NCI-H345 (cell line): ENCODE data around the gene DCPS.
A peak's percentile ranks its signal among the peaks of the same experiment; 100 is the strongest.
"Not testable (repeated sequence)": the region's sequence is repeated elsewhere in the genome, so short reads cannot be mapped to it uniquely, and the experiment has no call there.

ENCODE experiments used
- DNase-seq: peaks from one replicate; lab custom pipeline; 2025; lab: John Stamatoyannopoulos, UW

The DCPS gene, protein sequence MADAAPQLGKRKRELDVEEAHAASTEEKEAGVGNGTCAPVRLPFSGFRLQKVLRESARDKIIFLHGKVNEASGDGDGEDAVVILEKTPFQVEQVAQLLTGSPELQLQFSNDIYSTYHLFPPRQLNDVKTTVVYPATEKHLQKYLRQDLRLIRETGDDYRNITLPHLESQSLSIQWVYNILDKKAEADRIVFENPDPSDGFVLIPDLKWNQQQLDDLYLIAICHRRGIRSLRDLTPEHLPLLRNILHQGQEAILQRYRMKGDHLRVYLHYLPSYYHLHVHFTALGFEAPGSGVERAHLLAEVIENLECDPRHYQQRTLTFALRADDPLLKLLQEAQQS

GRCh38 chr11:126303623-126304456 lies at the start of gene DCPS:
Gene DCPS, plus strand, starts transcription at chr11:126304060. Its CDS starts 21 bp downstream, at chr11:126304081.
- DNase-seq, result peak; percentile 89

DNA sequence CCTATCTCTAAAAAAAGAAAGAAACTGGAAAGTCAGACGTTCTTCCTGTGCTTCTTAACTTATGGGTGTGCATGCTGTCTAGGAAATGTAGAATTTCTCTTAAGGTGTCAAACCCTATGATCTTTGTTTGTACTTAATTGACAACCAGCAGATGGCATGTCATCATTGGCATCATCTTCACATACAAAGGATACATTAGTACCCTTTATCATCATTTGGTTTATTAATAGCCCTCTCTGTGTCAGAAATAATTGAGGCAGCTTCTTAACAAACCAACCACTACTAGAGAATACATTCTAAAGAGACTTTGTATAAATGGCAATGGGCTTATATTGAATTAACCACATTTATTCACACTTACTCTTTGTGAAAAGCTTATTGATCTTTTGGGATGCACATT lies 49.0 kb upstream of the DCPS start:
- no peak for DNase-seq

DNA sequence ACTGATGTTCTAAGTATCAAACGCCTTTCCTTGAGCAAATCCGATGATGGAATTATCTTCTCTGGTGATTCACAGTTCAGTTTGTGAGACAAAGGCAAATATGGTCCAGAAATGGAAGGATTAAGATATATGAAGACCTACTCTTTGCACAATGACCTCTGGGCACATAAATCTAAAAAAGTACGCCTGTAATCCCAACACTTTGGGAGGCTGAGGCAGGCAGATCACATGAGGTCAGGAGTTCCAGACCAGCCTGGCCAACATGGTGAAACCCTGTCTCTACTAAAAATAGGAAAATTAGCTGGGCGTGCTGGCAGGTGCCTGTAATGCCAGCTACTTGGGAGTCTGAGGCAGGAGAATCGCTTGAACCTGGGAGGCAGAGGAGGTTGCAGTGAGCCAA lies 48.4 kb upstream of the DCPS start:
- DNase-seq, result not testable (repeated sequence)

- no peak for DNase-seq
These were observed 47.6 kb upstream of the DCPS start for GRCh38 chr11:126256216-126256615.

DNA sequence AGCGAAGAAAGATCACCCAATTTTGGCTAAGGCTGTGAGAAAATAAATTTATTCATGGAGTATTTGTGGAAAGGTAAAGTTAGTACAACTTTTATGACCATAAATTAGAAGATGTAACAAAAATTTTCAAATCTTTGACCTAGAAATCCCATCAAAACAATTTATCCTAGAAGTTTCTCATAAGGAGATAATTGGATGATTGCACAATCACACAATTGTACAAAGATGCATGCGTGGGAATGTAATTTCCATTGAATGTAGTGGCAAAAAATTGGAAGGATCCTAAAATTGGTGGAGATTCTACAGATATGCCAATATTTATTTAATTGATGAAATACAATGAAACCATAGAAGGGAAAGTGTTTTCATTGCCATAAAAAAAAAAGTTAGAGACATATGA lies 46.7 kb upstream of the DCPS start:
- no peak for DNase-seq

- DNase-seq, result no peak
These were observed 46.1 kb upstream of the DCPS start for GRCh38 chr11:126257764-126258163.

DNA sequence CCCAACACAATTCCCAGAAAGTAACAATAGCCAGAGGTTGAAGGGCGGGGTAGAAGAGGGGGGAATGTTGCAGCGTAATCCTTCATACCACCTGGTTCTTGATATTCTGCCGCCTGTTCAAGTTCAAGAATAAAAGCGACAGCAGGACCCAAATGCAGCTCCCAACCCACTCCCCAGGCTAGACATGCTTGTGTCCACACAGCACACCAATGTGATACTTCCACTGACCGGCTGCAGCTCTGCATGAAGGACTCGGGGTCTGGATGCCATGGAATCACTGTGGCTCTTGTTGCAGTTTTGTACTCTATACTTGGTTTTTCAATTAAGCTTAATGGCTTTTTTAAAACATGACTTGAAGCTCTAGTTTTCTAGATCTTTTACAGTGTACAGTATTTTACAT lies 41.6 kb upstream of the DCPS start:
- DNase-seq, result no peak

DNA sequence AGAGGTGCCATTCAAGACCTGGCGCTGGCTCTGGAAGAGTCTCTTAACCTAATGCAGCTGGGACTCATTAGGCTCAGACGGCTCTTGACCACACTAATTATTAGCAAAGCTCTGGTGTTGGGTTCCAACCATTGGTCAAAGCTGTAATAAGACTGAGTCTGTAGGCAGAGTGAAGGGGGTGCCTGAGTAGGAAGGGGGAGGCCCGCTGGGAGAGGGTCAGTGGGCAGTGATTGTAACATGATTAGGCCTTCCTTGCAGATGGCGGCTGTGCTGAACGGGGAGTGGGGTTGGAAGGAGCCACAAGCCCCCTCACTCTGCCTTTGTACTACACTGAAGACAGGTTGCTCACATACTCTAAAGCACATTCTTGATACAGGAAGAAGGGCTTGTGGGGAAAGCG lies 40.4 kb upstream of the DCPS start:
- DNase-seq, result no peak

- DNase-seq, result no peak
These were observed 38.0 kb upstream of the DCPS start for GRCh38 chr11:126265811-126266210.

DNA sequence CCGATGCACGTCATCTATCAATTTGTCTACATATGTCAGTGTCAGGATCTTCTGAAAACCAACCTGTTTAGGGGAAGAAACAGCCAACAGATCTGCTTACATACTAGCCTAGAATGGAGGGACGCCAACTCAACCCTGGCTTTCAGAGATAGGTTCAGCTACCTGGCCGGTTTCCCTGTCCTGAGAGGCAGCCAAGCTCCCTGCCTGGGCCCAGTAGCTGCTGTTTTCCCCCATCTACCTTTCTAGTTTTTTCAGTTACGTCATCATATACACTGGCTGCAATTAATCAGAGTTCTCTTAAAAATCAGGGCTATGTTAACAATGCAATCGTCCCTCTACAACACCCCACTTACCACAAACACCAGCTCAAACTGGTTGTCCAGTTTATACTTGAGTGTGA lies 36.2 kb upstream of the DCPS start:
- DNase-seq, result no peak

GRCh38 chr11:126268361-126268707 lies 35.5 kb upstream of the DCPS start:
- no peak for DNase-seq

DNA sequence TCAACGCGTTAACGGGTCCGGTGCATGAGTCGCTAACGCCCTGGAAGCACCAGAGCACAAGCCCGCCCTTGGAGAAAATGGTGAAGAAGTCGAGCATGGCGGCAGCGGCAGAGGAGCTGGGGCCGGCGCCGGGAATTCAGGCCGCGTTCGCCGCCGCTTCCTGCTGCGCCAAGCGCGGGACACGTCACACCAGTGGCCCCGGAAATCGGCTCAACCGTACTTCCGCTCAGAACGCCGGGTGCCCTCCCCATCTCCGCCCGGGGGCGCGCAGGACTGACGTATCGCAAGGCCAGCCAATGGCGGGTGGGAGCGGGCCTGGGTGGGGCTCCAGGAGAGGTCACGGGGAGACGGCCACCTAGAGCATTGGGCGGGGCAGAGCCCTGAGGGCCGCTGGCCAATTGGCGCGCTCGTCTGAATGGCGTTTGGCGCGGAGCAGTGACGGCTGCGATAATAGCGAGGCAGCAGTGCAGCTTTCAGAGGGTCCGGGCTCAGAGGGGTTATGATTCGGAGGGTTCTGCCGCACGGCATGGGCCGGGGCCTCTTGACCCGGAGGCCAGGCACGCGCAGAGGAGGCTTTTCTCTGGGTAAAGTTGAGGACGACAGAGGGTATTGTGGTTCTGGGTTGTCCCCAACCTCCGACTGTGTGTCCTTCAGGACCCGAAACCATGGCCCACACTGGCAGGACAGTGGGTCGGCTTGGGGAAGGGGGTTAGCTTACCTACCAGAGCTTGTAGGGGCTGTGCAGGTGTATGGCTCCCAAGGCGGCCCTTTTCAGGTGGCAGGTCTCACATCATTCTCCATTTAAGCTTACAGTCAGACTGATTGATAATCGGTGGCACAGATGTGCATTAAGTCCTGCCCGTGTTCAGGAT lies 34.9 kb upstream of the DCPS start, which contains the start of the genes FOXRED1 and SRPRA:
TSS of gene FOXRED1 (plus strand) at position 447 of the 872 bp plus-strand sequence. CDS start at position 500, 53 bp downstream.
TSS of gene SRPRA (minus strand) at position 188 of the 872 bp plus-strand sequence. CDS start at position 97, 91 bp downstream.
- DNase-seq, result peak; percentile 99

- no peak for DNase-seq
These were observed 26.5 kb upstream of the DCPS start for GRCh38 chr11:126277322-126277721.

- no peak for DNase-seq
These were observed 26.1 kb upstream of the DCPS start for GRCh38 chr11:126277780-126278179.

DNA sequence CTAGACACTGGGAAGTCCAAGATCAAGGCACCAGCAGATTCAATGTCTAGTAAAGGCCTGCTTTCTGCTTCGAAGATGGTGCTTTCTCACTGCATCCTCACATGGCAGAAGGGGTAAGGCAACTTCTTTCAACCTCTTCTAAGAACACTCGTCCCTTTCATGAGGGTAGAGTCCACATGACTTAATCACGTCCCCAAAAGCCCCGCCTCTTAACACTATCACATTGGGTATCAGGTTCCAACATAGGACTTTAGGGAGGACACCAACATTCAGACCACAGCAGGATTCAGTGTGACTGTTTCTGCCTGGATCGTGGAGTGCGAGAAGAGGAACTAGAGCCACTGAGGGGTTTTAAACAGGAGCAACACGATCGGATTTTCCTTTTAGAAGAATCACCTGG lies 24.7 kb upstream of the DCPS start:
- DNase-seq, result no peak

GRCh38 chr11:126280595-126280994 lies 23.3 kb upstream of the DCPS start:
- DNase-seq, result no peak

DNA sequence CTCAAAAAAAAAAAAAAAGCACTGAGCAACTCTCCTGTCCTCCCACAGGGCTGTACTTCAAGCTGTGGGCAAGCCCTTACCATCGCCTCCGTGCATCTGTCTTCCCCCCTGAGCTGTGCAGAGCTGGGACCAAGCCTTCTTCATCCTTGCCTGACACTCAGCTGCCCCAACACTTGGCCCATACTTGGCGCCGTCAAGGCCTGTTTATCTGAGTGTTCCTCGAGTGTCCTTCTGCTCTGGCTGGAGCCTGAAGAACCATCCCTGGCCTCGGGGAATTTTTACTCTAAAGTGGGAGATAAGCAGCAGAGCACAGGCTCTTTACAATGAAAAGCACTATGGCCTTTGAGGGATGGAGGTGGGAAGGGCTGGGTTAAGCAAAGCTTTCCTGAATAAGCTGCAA lies 22.6 kb upstream of the DCPS start:
- DNase-seq, result no peak

DNA sequence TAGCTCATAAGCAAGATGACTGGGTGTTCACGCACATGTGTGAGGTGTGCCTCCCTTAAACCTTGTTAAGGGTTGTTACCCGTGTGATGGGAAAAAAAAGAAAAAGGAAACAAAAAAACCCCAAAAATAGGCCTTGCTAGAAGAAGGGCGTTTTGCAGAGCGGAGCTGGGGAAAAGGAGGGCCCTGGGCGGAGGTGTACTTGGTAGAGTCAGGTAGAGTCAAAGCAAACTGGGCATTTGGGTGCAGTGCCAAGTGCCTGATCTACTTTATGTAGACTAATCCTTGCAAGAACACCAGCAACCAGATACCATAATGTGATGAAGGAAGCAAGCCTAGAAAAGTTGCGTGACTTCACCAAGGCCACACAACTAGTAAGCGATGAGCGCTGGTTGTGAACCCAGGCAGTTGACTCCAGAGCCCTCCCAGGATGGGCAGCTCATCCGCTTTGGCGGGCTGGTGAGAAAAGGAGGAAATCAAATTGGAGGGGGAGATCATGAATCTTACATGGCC lies 22.1 kb upstream of the DCPS start:
- DNase-seq, result no peak

DNA sequence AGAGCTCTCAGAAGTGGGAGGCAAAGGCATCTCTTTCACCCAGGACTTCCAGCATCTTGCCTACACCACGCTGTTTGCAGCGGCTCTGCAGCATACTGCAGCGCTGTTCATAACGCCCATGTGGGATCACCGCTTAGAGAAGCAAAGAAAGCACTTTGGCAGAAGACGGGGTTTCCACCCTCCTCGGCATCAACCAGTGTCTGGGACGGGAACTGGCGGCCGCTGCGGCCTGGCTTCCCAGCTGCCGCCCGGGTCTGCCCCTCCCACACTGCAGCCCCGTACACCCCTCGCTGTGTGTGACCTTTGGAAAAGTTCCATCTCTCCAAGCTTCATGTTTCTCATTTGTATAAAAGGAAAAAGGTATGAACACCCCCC lies 21.5 kb upstream of the DCPS start:
- DNase-seq, result peak; percentile 22

DNA sequence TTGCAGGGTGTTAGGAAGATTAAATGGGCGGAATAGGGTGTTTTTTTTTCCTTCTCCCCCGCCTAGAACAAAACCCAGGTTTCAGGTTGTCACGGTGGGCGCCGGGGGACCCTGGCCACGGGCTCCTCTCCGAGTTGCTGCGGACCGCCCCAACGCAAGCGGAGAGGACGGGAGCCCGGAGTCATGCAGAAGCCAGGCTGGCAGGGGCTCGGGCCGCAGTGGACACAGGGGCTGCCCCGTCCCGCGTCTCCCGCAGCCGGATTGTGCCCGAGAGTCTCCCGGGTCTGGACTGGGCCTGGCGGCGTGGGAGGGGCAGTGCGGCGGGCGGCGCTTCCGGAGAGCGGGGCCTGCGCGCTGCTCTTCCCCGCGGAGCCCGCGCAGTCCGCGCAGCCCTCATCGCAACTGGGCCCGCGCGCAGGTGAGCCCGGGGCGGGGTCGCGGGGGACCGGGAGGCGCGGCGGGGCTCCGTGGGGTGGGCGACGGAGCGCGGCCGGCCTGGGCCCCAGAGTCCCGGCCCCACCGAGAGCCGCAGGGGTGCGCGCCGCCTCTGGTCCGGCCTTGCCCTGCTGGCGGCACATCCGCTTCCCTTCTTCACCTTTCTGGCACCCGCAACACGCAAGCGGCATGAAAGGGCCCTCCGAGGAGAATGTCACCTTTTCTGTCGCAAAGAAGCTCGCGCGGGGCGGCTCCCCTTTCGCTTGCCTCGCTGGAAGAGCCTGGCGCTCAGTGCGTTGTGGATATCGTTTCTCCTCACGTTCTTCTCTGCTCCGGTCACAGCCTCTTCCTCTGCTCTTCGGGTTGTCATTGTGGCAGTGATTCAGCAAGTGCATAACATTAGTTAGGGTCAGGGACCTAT lies 20.9 kb upstream of the DCPS start, which contains the start of gene TIRAP:
TSS of gene TIRAP (plus strand) at position 358 of the 856 bp plus-strand sequence. CDS start 7,802 bp downstream, outside the sequence.
- DNase-seq, result peak; percentile 46

GRCh38 chr11:126284829-126285228 lies 19.0 kb upstream of the DCPS start:
- DNase-seq, result peak; percentile 90
